ENCODE measurements around the gene OR10G4.

DNA sequence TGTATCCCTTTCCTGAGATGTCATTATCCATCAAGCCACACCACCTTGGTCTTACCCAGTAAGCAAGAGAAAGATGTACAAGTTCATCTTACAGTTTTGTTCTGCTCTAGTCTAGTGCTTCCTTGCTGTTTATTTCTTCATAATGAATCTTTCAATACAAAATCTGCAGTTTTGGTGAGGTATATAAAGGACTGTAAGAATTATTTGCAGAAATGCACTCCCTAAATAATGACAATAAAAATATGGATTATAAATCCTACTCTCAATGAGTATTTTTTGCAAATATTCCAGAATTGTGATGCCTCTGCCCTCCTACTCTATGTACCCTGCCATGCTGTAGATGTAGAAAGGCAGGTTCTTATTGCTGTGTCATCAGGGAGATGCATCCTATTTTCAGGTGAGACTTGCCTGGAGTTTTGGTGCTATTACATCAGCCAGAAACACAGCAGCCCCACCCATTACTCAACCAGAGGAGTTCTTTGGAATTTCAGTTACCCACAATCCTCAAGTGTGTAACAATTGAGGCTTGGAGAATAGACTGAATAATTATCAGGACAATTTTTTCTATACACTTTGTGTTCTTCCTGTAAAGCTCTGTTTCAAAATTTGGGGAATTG is 35.0 kb upstream of the OR10G4 start, which contains the start of gene OR10S1:
- TF ChIP-seq, protein P1, sequence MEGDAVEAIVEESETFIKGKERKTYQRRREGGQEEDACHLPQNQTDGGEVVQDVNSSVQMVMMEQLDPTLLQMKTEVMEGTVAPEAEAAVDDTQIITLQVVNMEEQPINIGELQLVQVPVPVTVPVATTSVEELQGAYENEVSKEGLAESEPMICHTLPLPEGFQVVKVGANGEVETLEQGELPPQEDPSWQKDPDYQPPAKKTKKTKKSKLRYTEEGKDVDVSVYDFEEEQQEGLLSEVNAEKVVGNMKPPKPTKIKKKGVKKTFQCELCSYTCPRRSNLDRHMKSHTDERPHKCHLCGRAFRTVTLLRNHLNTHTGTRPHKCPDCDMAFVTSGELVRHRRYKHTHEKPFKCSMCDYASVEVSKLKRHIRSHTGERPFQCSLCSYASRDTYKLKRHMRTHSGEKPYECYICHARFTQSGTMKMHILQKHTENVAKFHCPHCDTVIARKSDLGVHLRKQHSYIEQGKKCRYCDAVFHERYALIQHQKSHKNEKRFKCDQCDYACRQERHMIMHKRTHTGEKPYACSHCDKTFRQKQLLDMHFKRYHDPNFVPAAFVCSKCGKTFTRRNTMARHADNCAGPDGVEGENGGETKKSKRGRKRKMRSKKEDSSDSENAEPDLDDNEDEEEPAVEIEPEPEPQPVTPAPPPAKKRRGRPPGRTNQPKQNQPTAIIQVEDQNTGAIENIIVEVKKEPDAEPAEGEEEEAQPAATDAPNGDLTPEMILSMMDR (IDR thresholded peaks at IDR 0.05) = no peak
- no peak for TF ChIP-seq POLR2A (IDR thresholded peaks at IDR 0.05)
- TF ChIP-seq EP300 (IDR thresholded peaks at IDR 0.05) = no peak

Data from ovary (tissue), 3 donors.